K562 (cell line): ENCODE measurements around the gene EIF4G1. TPM values are rescaled to one million over a fixed set of nuclear protein-coding genes. Genes with fewer than 3 reads are reported as not detected.
A peak's percentile ranks its signal among the peaks of the same experiment; 100 is the strongest.

Experiments used
- CCNT2 ChIP-seq: IDR thresholded peaks from 2 replicates; pipeline ENCODE4 v1.6.1; 2011; ENCODE audit warnings: borderline replicate concordance, low read depth, mild to moderate bottlenecking, moderate library complexity, mixed read lengths, low read length; ENCODE audit not compliant: insufficient read length; ENCODE audit errors: extremely low read depth
- CREB1 ChIP-seq, 2 experiments: sonication (generic) in 1 of 2; formaldehyde crosslinking in 1 of 2; IDR thresholded peaks; 2 replicates each; pipeline versions ENCODE4 v1.6.1 to v1.8.0; 2012 to 2022; ENCODE audit warnings: inconsistent platforms in 1 of 2, mild to moderate bottlenecking in 1 of 2, missing genetic modification reagents in 1 of 2, moderate library complexity in 1 of 2
- CREM ChIP-seq: IDR thresholded peaks from 2 replicates; pipeline ENCODE4 v1.6.1; 2014; ENCODE audit warnings: antibody characterized with exemption, low read depth
- DACH1 ChIP-seq: fragments of 450-650 bp; IDR thresholded peaks from 2 replicates; pipeline ENCODE4 v1.6.1; 2018; ENCODE audit not compliant: partially characterized antibody
- GTF2E2 ChIP-seq: fragments of 200-800 bp; sonication (Bioruptor generic); IDR thresholded peaks from 2 replicates; pipeline ENCODE4 v1.6.1; 2016; ENCODE audit warnings: missing genetic modification characterization, missing compliant biosample characterization
- GTF2F1 ChIP-seq: IDR thresholded peaks from 2 replicates; pipeline ENCODE4 v1.6.1; 2011; ENCODE audit warnings: low read depth, low read length, improper control_type of control experiment
- JUND ChIP-seq, 2 experiments: IDR thresholded peaks; 2 replicates in 1 of 2; 3 replicates in 1 of 2; pipeline ENCODE4 v1.6.1; 2011; ENCODE audit warnings: borderline replicate concordance in 2 of 2, low read depth in 2 of 2, low read length in 2 of 2, improper control_type of control experiment in 1 of 2, missing biosample characterization in 1 of 2, missing genetic modification characterization in 1 of 2, missing genetic modification reagents in 1 of 2
- SAP30 ChIP-seq: fragments of 200-600 bp; sonication (generic); IDR thresholded peaks from 2 replicates; pipeline ENCODE4 v1.6.1; 2012; ENCODE audit warnings: borderline replicate concordance, low read depth, mild to moderate bottlenecking, moderate library complexity, low read length, control low read depth, inconsistent platforms; ENCODE audit not compliant: insufficient read depth, poor library complexity, severe bottlenecking
- SMAD1 ChIP-seq: fragments of 150-350 bp; IDR thresholded peaks from 2 replicates; pipeline ENCODE4 v1.6.1; 2014; ENCODE audit warnings: low read length, low read depth; ENCODE audit not compliant: partially characterized antibody
- SMAD3 ChIP-seq: fragments of 450-650 bp; formaldehyde crosslinking; conservative IDR thresholded peaks from 2 replicates; pipeline ENCODE4 v1.4.0; 2020; ENCODE audit warnings: mild to moderate bottlenecking
- SP2 ChIP-seq: IDR thresholded peaks from 2 replicates; pipeline ENCODE4 v1.6.1; 2011; ENCODE audit warnings: mild to moderate bottlenecking, low read depth, low read length, moderate library complexity; ENCODE audit not compliant: poor library complexity, severe bottlenecking; ENCODE audit errors: extremely low read depth
- ZNF347 ChIP-seq: fragments of 450-650 bp; formaldehyde crosslinking; IDR thresholded peaks from 2 replicates; pipeline ENCODE4 v1.4.0; 2020; ENCODE audit warnings: low read depth, mild to moderate bottlenecking, moderate library complexity
- ZNF75A ChIP-seq: fragments of 450-650 bp; formaldehyde crosslinking; IDR thresholded peaks from 2 replicates; pipeline ENCODE4 v1.4.0; 2020; ENCODE audit warnings: mild to moderate bottlenecking
- ZNF766 ChIP-seq: fragments of 200-800 bp; sonication (Bioruptor generic); conservative IDR thresholded peaks from 2 replicates; pipeline ENCODE4 v1.6.1; 2016; ENCODE audit warnings: missing genetic modification characterization, missing compliant biosample characterization
- polyA plus RNA-seq, 8 experiments: library from polyadenylated mRNA; depleted of rRNA in 4 of 8; stranded (reverse) in 5 of 8; unstranded in 3 of 8; fragments of >200 nt; fragmentation: Nextera tagmentation in 2 of 8; fragmentation: Illumina TruSeq in 1 of 8; extraction: Ambion mirVana in 2 of 8; extraction: Trizol in 1 of 8; gene quantifications; 2 replicates each; pipeline versions ENCODE4 v1.2.1 to v1.2.3, GENCODE V29; 2011 to 2014; ENCODE audit warnings: inconsistent platforms in 1 of 8, missing spikeins in 1 of 8
- total RNA-seq, 7 experiments: library from RNA; depleted of rRNA in 6 of 7; stranded (reverse); fragments of >200 nt in 6 of 7; fragmentation: Illumina TruSeq in 2 of 7; extraction: Trizol in 2 of 7; gene quantifications; 2 replicates each; pipeline versions ENCODE4 v1.2.1 to v1.2.3, GENCODE V29; 2011 to 2021; ENCODE audit warnings: low replicate concordance in 1 of 7
- TF ChIP-seq, protein P1 (sequence below): fragments of 200-800 bp; sonication (Bioruptor generic); IDR thresholded peaks from 2 replicates; pipeline ENCODE4 v1.6.1; 2017; ENCODE audit warnings: missing genetic modification characterization, missing compliant biosample characterization
- TF ChIP-seq, protein P2 (sequence below): fragments of 250-450 bp; sonication (Bioruptor Pico); IDR thresholded peaks from 2 replicates; pipeline ENCODE4 v1.8.0; 2021; ENCODE audit warnings: moderate library complexity, mild to moderate bottlenecking, inconsistent platforms
- TF ChIP-seq, protein P3 (sequence below): fragments of 450-650 bp; formaldehyde crosslinking; conservative IDR thresholded peaks from 2 replicates; pipeline ENCODE4 v1.4.0; 2022; ENCODE audit warnings: mild to moderate bottlenecking, missing genetic modification characterization
- TF ChIP-seq, protein P4 (sequence below): fragments of 200-800 bp; sonication (Bioruptor generic); IDR thresholded peaks from 2 replicates; pipeline ENCODE4 v1.6.1; 2017; ENCODE audit warnings: missing genetic modification characterization, missing compliant biosample characterization
- TF ChIP-seq, protein P5 (sequence below): sonication (generic); formaldehyde crosslinking; IDR thresholded peaks from 2 replicates; pipeline ENCODE4 v1.8.0; 2022; ENCODE audit warnings: missing genetic modification reagents, mild to moderate bottlenecking, borderline replicate concordance

Gene EIF4G1
- total and polyA plus RNA-seq, 9 of the 15 experiments (the other 6 are each of a cell fraction or from before 2014, with no cell fraction given): 4.6 to 505 (median 155) TPM

DNA sequence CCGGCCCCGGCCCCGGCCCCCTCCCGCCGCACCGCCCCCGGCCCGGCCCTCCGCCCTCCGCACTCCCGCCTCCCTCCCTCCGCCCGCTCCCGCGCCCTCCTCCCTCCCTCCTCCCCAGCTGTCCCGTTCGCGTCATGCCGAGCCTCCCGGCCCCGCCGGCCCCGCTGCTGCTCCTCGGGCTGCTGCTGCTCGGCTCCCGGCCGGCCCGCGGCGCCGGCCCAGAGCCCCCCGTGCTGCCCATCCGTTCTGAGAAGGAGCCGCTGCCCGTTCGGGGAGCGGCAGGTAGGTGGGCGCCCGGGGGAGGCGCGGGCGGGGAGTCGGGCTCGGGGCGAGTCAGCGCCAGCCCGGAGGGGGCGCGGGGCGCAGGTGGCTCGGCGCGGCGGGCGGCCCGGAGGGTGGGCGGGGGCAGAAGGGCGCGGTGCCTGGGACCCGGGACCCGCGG is 65.8 kb downstream of the EIF4G1 start (continued):
- TF ChIP-seq, protein P1, sequence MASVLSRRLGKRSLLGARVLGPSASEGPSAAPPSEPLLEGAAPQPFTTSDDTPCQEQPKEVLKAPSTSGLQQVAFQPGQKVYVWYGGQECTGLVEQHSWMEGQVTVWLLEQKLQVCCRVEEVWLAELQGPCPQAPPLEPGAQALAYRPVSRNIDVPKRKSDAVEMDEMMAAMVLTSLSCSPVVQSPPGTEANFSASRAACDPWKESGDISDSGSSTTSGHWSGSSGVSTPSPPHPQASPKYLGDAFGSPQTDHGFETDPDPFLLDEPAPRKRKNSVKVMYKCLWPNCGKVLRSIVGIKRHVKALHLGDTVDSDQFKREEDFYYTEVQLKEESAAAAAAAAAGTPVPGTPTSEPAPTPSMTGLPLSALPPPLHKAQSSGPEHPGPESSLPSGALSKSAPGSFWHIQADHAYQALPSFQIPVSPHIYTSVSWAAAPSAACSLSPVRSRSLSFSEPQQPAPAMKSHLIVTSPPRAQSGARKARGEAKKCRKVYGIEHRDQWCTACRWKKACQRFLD: no peak
- TF ChIP-seq DACH1 (no peak), SP2 (no peak), CREB1 (IDR thresholded peaks at IDR 0.05) (peak; percentile 46; the same call in 1 of the 2 replicates), CREB1 (CRISPR knock-in tag; IDR thresholded peaks at IDR 0.05) (no peak), ZNF75A (CRISPR knock-in tag) (no peak), CREM (peak; percentile 35; the same call in 1 of the 2 replicates), ZNF766 (CRISPR knock-in tag) (no peak), SAP30 (no peak), SMAD1 (no peak), ZNF347 (CRISPR knock-in tag) (no peak), JUND (IDR thresholded peaks at IDR 0.05; ENCODE audit: borderline replicate concordance, low read depth, low read length) (no peak), JUND (tag; IDR thresholded peaks at IDR 0.05; ENCODE audit: borderline replicate concordance, low read depth, low read length) (no peak), GTF2F1 (no peak), CCNT2 (no peak), GTF2E2 (tag) (no peak), SMAD3 (no peak)
- TF ChIP-seq, protein P2, sequence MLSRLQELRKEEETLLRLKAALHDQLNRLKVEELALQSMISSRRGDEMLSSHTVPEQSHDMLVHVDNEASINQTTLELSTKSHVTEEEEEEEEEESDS (CRISPR knock-in tag): no peak
- TF ChIP-seq, protein P3, sequence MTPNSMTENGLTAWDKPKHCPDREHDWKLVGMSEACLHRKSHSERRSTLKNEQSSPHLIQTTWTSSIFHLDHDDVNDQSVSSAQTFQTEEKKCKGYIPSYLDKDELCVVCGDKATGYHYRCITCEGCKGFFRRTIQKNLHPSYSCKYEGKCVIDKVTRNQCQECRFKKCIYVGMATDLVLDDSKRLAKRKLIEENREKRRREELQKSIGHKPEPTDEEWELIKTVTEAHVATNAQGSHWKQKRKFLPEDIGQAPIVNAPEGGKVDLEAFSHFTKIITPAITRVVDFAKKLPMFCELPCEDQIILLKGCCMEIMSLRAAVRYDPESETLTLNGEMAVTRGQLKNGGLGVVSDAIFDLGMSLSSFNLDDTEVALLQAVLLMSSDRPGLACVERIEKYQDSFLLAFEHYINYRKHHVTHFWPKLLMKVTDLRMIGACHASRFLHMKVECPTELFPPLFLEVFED (CRISPR knock-in tag): no peak
- TF ChIP-seq, protein P4, sequence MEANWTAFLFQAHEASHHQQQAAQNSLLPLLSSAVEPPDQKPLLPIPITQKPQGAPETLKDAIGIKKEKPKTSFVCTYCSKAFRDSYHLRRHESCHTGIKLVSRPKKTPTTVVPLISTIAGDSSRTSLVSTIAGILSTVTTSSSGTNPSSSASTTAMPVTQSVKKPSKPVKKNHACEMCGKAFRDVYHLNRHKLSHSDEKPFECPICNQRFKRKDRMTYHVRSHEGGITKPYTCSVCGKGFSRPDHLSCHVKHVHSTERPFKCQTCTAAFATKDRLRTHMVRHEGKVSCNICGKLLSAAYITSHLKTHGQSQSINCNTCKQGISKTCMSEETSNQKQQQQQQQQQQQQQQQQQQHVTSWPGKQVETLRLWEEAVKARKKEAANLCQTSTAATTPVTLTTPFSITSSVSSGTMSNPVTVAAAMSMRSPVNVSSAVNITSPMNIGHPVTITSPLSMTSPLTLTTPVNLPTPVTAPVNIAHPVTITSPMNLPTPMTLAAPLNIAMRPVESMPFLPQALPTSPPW: peak; percentile 81
- TF ChIP-seq, protein P5, sequence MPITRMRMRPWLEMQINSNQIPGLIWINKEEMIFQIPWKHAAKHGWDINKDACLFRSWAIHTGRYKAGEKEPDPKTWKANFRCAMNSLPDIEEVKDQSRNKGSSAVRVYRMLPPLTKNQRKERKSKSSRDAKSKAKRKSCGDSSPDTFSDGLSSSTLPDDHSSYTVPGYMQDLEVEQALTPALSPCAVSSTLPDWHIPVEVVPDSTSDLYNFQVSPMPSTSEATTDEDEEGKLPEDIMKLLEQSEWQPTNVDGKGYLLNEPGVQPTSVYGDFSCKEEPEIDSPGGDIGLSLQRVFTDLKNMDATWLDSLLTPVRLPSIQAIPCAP: no peak
